Ureter (tissue), 1 donor: ENCODE results near the gene TMC3. TPM values are rescaled to one million over a fixed set of nuclear protein-coding genes. Genes with fewer than 3 reads are reported as not detected.
A peak's percentile ranks its signal among the peaks of the same experiment; 100 is the strongest.

ENCODE experiments used
- DNase-seq: peaks from one replicate; pipeline ENCODE4 v3.0.0-alpha.2; 2020; ENCODE audit warnings: low spot score
- total RNA-seq: library from RNA; stranded (reverse); gene quantifications from one replicate; pipeline ENCODE4 v1.2.4, GENCODE V29; 2023
- donor health status: DM: yes; HTN: yes; CAD: no.

Gene TMC3
- total RNA-seq, 1 donor from 2014 or later, result 1.4 TPM

DNA sequence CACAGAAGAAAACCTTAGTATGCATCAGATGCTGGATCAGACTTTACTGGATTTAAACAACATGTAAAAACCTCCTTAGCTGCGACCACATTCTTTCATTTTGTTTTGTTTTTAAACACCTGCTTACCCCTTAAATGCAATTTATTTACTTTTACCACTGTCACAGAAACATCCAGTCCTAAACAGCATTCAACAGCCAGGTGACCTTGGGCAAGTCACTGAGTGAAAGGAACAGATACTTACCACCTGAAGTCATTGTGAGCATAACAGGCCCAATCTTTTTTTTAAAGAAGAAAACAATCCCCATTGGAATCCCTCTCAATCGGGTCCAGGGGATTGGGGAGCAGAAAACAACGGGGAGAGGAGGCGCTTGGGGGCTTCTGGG lies 50.5 kb downstream of the TMC3 start:
- no peak for DNase-seq

DNA sequence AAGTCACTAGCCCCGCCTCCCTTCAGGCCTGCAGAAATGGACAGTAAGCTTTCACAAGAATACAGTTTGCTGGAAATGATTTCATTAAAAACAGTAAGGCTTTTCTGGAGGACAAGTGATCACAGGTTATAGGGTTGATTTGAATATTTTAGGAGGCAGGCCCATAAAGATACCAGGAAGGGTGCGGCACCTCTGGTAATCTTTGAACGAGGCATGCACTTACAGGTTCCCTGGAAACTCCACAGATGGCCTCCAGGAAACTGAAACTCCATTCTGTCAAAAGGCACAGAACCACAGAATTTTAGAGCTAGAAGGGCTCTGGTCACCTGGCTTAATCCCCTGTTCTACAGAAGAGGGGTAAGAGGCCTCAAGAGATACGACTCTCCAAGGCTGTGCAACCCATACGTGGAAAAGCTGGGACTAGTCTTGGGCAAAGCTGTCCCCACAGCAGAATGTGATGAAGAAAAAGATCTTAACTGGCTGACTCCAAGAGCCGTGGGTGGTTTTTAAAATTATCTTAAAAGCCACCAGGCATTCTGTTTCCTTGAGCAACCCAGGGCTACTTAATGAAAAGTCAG lies 51.2 kb downstream of the TMC3 start:
- DNase-seq, result no peak

DNA sequence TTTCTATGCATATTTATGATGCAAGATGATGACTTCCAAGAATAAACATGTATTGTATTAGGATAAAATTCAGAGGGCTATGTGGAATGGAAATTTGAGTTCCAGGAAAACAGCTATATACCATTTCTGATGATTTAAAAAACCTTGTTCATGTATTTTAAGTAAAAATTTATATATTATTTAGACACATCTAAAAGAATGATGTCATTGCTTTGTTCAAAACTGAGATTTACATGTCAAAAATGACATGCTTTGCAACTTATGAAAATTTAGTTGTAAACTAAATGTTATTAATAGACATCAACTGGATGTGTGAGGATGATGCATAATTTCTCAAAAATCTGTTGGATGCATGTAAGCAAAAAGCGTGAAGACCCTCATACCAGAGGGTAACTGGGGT lies 52.3 kb downstream of the TMC3 start:
- DNase-seq, result no peak

DNA sequence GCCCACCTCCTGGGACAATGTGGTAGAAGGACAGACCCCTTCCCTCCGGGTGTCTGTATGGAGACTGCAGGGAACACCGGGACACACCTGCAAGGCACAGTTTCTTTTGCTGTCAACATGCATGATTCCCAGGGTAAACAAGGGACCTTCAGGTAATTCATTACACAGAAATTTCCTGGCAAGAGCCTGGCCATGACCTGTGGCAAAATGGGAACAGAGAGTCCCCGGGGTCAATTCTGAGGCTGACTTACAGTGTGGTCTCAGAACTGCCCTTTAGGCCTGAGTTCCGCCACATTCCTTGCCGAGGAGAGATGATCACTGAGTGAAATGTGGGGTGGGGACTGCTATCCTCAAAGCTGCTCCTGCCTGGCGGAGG lies 56.4 kb downstream of the TMC3 start:
- DNase-seq, result no peak

GRCh38 chr15:81316267-81316666 lies 57.7 kb downstream of the TMC3 start:
- DNase-seq, result no peak

DNA sequence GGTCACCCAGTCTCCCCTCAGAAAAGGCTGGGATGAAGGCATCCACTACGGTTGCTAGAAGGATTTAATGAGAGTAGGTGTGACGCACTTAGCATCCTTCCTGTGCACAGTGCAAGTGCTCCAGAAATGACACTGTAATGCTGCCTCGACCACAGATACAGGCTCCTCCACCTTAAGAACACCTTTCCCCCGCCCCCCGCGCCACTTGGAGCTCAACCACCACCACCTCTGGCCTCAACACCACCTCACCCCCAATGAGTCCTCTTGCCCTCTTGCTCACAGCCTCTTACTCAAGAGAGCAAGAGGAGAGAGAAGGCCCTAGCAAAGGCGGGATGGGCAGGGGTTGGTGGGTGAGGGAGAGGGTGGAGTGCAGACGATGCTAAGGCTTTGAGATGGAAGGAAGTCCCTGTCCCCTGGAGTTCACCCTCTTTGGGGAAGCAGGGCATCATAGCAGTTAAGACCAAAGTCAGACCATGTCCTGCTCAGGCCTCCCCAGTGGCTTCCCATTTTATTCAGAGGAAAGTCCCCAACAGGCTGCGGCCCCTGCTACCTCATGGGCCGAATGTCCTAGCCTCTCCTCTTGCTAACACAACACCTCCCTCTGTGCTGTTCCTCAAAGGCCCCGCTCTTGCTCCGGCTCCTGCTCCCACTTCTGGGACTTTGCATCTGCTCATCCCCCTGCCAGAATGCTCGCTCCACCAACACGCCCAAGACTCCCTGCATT lies 58.4 kb downstream of the TMC3 start:
- DNase-seq, result no peak

GRCh38 chr15:81314378-81314777 lies 59.6 kb downstream of the TMC3 start:
- DNase-seq, result no peak

GRCh38 chr15:81313686-81314085 lies 60.3 kb downstream of the TMC3 start:
- DNase-seq, result no peak

DNA sequence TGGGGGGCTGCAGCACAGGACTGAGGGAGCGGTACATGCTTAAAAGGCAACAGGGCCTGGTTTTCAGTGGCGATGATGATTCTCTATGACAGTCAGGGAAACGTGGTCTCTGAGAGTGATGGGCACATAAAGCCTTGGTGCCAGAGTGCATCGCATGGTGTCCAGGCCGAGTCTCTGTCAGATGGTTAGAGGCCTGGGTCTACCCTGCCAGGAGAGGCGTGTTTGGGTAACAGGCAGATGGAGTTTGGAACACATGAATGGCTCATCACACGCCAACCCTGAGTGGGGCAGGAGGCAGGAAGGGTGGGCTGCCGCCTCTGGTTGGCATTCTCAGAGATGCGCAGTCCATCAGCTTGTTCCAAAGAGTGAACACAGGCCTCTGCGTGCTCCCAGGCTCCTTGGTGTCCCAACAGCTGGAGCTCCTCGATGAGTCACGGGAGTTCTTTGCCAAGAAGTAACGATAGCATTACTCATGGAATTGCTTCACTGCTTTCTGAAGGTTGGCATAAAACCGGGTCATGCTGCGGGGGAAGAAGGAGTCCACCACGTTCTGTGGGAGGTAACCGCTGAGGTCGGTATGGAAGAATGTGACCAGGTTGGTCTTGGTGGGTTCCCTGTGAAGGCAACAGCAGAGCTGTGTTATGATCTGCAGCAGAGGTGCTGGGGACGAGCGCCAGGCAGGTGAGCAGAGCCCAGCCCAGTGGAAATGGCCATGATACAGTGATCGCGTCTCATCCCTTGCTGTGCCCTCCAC lies 61.0 kb downstream of the TMC3 start:
- peak; percentile 89 for DNase-seq

GRCh38 chr15:81311752-81312464 lies 62.1 kb downstream of the TMC3 start:
- DNase-seq, result no peak

GRCh38 chr15:81310480-81310879 lies 63.5 kb downstream of the TMC3 start:
- DNase-seq, result no peak

GRCh38 chr15:81309647-81310450 lies 64.2 kb downstream of the TMC3 start:
- DNase-seq, result no peak

- no peak for DNase-seq
Observed at GRCh38 chr15:81308260-81308659, 65.8 kb downstream of the TMC3 start.

DNA sequence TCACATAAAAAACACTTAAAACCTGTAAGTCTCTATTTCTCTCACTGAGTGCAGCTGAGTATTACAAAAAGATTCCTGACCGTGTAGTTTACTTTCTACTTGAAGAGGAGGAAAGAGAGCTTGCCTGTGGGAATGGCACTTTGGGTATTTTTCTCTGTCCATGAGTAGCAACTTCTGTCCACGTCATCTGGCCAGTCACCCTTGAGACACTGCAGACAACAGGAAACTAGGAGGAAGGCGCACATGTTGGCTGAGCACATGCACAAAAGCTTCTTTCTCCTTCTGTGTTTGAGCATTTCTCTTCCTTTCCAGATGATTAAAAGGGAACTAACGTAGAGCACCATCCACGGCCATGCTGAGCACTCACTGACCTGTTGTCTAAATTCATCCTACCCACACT lies 69.8 kb downstream of the TMC3 start:
- DNase-seq, result no peak

DNA sequence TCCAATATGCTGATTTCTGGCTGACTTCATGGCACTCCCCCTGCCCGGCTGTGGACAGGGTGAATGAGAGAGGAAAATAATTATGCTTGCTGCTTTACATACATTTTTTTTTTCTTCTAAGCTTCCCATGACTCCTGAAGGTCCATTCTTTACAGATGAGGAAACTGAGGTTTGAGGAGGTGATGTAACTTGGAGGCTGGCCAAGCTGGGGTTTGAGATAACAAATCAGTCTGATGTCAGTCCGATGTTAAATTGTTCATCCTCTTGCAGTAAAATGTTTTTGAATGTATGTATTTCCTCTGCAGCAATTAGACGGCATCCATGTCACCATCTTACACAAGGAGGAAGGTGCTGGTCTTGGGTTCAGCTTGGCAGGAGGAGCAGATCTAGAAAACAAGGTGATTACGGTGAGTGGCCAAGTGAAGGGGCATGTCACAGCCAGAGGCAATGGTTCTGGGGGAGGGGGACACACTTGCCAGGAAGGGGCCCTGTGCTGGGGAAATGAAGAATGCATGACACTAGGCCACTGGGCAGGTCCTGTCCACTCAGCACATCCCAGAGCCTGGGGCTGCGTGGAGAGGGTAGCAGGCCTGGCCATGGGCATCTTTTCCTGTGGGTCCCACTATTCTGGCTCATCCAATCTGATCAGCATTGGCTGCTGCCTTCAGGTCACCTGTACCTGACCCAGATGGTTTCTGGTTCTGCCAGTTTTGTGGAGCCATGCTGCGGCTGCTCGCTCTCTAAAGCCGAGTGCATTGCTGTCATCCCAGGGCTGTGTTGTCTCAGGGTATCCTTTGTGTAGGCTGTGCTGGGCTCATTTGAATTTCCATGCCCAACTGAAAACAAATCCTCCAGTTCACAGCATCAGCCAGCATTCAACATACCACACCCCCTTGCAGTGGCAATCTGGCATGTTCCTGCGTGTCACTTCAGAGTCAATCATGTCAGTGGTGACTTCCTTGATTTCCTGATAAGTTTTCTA lies 70.5 kb downstream of the TMC3 start:
- DNase-seq, result peak; percentile 75

DNA sequence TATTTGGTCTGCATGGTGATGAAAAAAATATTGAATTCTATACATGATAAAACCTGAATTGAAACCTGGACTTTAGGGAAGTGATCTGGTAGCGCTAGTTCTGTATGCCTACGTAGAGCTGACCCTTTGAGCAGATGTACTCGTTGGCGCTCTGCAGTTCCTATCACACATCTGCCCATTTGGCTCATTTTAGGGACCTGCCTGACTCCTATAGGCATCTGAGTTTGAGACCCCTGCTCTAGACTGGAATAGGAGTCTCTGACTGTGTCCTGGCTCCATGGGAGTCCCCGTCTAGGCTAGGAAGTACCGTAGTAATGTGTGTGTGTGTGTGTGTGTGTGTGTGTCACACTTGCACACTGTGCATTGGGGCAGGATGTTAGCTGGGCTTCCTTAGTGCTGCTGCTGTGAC lies 71.3 kb downstream of the TMC3 start:
- DNase-seq, result no peak

GRCh38 chr15:81301815-81302399 lies 72.1 kb downstream of the TMC3 start:
- no peak for DNase-seq

- no peak for DNase-seq
Observed at GRCh38 chr15:81301385-81301784, 72.6 kb downstream of the TMC3 start.

GRCh38 chr15:81299630-81300273 lies 74.3 kb downstream of the TMC3 start:
- DNase-seq, result no peak

- no peak for DNase-seq
Observed at GRCh38 chr15:81299156-81299555, 74.9 kb downstream of the TMC3 start.
